SU-DHL-6 (cell line): ENCODE data around the gene BFAR.
"Not testable (repeated sequence)": the region's sequence is repeated elsewhere in the genome, so short reads cannot be mapped to it uniquely, and the experiment has no call there.

ENCODE experiments used
- H2AFZ ChIP-seq: fragments of 200-600 bp; sonication (generic); 2 replicates; pipeline ENCODE4 v1.6.1; 2014; ENCODE audit warnings: low read depth, mild to moderate bottlenecking, moderate library complexity, mixed read lengths, antibody characterized with exemption, low read length; ENCODE audit not compliant: severe bottlenecking
- H3F3A ChIP-seq: fragments of 200-600 bp; shearing (Covaris generic); 2 replicates; pipeline ENCODE4 v1.6.0; 2016; ENCODE audit warnings: antibody characterized with exemption, mild to moderate bottlenecking; ENCODE audit not compliant: insufficient read depth
- H3K27ac ChIP-seq: fragments of 200-600 bp; sonication (generic); 2 replicates; pipeline ENCODE4 v1.5.1; 2016; ENCODE audit warnings: low read depth, mild to moderate bottlenecking, low read length, moderate library complexity, mixed read lengths
- H3K27me3 ChIP-seq: fragments of 200-600 bp; sonication (generic), shearing (Covaris generic); 2 replicates; pipeline ENCODE4 v1.6.0; 2014; ENCODE audit warnings: mild to moderate bottlenecking, low read length
- H3K36me3 ChIP-seq: fragments of 200-600 bp; sonication (generic); 2 replicates; pipeline ENCODE4 v1.6.1; 2014; ENCODE audit warnings: mild to moderate bottlenecking, low read length, mixed read lengths
- H3K4me2 ChIP-seq: fragments of 300-600, 200-600 bp; shearing (Covaris generic), sonication (generic); 2 replicates; pipeline ENCODE4 v1.6.0; 2014; ENCODE audit warnings: low read length, low read depth, mild to moderate bottlenecking; ENCODE audit not compliant: poor library complexity, severe bottlenecking
- H3K4me3 ChIP-seq: fragments of 200-600 bp; sonication (generic); 2 replicates; pipeline ENCODE4 v1.5.1; 2014; ENCODE audit warnings: antibody characterized with exemption, low read length, mild to moderate bottlenecking, mixed read lengths; ENCODE audit not compliant: insufficient read depth, poor library complexity, severe bottlenecking
- H3K79me2 ChIP-seq: fragments of 200-600 bp; sonication (generic); 2 replicates; pipeline ENCODE4 v1.6.1; 2014; ENCODE audit warnings: mild to moderate bottlenecking, low read length, moderate library complexity; ENCODE audit not compliant: insufficient read depth
- H3K9ac ChIP-seq: fragments of 200-600 bp; sonication (generic); 2 replicates; pipeline ENCODE4 v1.7.0; 2014; ENCODE audit warnings: mild to moderate bottlenecking, low read length
- H3K9me2 ChIP-seq: fragments of 200-600 bp; sonication (generic); replicated peaks from 2 replicates; pipeline ENCODE4 v1.6.1; 2014; ENCODE audit warnings: low read length; ENCODE audit not compliant: insufficient read depth
- H3K9me3 ChIP-seq: fragments of 200-600 bp; sonication (generic); 2 replicates; pipeline ENCODE4 v1.6.1; 2014; ENCODE audit warnings: low read length, mixed read lengths; ENCODE audit not compliant: insufficient read depth
- H4K20me1 ChIP-seq: fragments of 200-600 bp; sonication (generic); 2 replicates; pipeline ENCODE4 v1.6.1; 2014; ENCODE audit warnings: low read depth, mild to moderate bottlenecking, antibody characterized with exemption, low read length, moderate library complexity, mixed read lengths
- CTCF ChIP-seq: fragments of 200-600 bp; sonication (generic); IDR thresholded peaks from one replicate; pipeline ENCODE4 v1.5.1; 2017; ENCODE audit warnings: antibody characterized with exemption, mild to moderate bottlenecking, low read length, moderate library complexity; ENCODE audit not compliant: insufficient read depth, poor library complexity, severe bottlenecking
- EZH2phosphoT487 ChIP-seq: fragments of 200-600 bp; sonication (generic), shearing (Covaris generic); conservative IDR thresholded peaks from 2 replicates; pipeline ENCODE4 v1.6.1; 2018; ENCODE audit warnings: mild to moderate bottlenecking, antibody characterized with exemption, low read length, moderate library complexity, mixed read lengths

BFAR gene

DNA sequence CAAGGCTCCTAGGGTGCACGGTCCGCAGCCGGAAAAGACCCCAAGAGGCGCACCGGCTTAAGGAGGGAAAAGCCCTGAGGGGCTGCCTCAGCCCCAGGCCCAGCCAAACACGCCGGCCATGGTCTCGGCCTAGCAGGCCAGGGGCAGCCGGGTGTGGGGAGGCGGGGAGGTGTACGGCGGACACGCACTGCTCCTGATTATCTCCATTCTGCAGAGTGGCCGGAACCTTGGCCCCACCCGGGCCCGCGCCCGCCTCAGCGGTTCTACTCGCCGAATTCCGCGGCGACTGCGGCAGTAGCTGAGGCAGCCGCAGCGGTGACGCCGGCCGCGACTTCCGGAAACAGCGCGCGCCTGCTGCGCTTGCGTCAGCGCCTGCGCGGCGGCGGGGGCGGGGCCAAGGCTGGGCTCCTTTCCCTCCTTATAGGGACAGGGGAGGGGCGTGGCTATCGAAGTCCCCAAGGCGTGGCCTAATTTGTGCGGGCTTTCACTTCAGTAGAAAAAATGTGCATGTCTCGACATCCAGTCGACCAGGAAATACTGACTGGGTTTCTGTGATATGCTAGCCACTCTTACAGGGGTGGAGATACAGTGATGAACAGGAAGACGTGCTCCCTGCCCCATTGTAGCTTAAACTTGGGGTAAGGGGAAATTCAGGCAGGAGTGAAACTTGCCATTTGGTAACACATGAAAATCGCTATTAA, 2.7 kb upstream of the BFAR start, which contains the start of gene PARN:
PARN (minus strand) TSS at position 342 of the 701 bp plus-strand sequence; CDS start at position 207, 135 bp downstream.
- peaks cover 55% of the 10 kb centered on the region for H3K79me2 ChIP-seq
- peaks cover 10% of the 10 kb centered on the region for H4K20me1 ChIP-seq
- peak within 1 kb of the TSS; percentile 81 for H3K27ac ChIP-seq
- H3K36me3 ChIP-seq = peaks cover 18% of the 10 kb centered on the region
- TF ChIP-seq EZH2phosphoT487 = no peak
- TF ChIP-seq CTCF = no peak
- peak within 1 kb of the TSS; percentile 89 for H3K4me2 ChIP-seq
- H3K9me2 ChIP-seq = no peaks in the 10 kb centered on the region
- no peaks in the 10 kb centered on the region for H3K27me3 ChIP-seq
- H3K9ac ChIP-seq = peak within 1 kb of the TSS; percentile 82
- H3K4me3 ChIP-seq = peak within 1 kb of the TSS; percentile 60
- peaks cover 9% of the 10 kb centered on the region; the same call in 1 of the 2 replicates for H3F3A ChIP-seq
- H2AFZ ChIP-seq = peak within 1 kb of the TSS; percentile 17
- H3K9me3 ChIP-seq = no peaks in the 10 kb centered on the region

- not testable (repeated sequence) for H3K27me3 ChIP-seq, H3K4me3 ChIP-seq
Measured at GRCh38 chr16:14630620-14631330, 2.0 kb upstream of the BFAR start.

DNA sequence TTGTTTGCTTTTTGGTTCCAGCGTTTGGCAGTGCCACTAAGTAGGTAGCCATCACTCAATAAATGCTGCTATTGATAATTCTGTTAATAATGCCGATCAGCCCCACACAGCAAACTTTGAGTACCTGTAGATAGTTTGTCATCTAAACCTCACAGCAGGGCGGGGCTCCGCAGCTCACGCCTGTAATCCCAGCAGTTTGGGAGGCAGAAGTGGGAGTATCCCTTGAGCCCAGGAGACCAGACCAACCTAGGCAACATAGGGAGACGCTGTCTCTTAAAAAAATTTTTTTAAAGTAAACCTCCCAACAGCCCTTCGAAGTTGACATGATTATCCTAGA, 1.6 kb downstream of the BFAR start:
- H3K9ac ChIP-seq = no peak overlapping the region
- TF ChIP-seq EZH2phosphoT487 (no peak), CTCF (no peak)
- H3K79me2 ChIP-seq = peaks cover 68% of the 10 kb centered on the region
- no peak overlapping the region for H2AFZ ChIP-seq
- H4K20me1 ChIP-seq = peaks cover 22% of the 10 kb centered on the region
- H3K9me2 ChIP-seq = no peaks in the 10 kb centered on the region
- no peaks in the 10 kb centered on the region for H3K27me3 ChIP-seq
- no peaks in the 10 kb centered on the region for H3K9me3 ChIP-seq
- no peak overlapping the region for H3K27ac ChIP-seq
- H3K4me3 ChIP-seq = peak overlapping the region; percentile 98
- peak overlapping the region; percentile 75 for H3K4me2 ChIP-seq
- peaks cover 3% of the 10 kb centered on the region; the same call in 1 of the 2 replicates for H3F3A ChIP-seq
- H3K36me3 ChIP-seq = peaks cover 5% of the 10 kb centered on the region

More at GRCh38 chr16:14630620-14631330, 2.0 kb upstream of the BFAR start:
- H3K9me3 ChIP-seq, H3K9ac ChIP-seq, H3K9me2 ChIP-seq, H3F3A ChIP-seq: not testable (repeated sequence)
- H4K20me1 ChIP-seq = peaks cover 17% of the 10 kb centered on the region
- peaks cover 18% of the 10 kb centered on the region for H3K36me3 ChIP-seq
- H3K27ac ChIP-seq = peak overlapping the region; percentile 79
- peak overlapping the region; percentile 44 for H3K4me2 ChIP-seq
- peaks cover 62% of the 10 kb centered on the region for H3K79me2 ChIP-seq
- H2AFZ ChIP-seq = peak overlapping the region; percentile 17
